Mucosa of descending colon (tissue), 3 donors: Measurements from ENCODE around the gene CLCNKB. TPM values are rescaled to one million over a fixed set of nuclear protein-coding genes. Genes with fewer than 3 reads are reported as not detected.

Experiments
- ATAC-seq: fragments of 200-7000 bp; cut with Tn5 transposase; one replicate; pipeline ENCODE4 v1.9.1; 2020; ENCODE audit warnings: mild to moderate bottlenecking, moderate library complexity
- DNase-seq, 3 donors: peaks; one replicate each; pipeline ENCODE4 v3.0.0-alpha.2; 2020
- H3K36me3 ChIP-seq: fragments of 200-600 bp; one replicate; pipeline ENCODE4 v1.8.0; 2021; ENCODE audit warnings: low read depth, mild to moderate bottlenecking
- H3K4me1 ChIP-seq: fragments of 200-600 bp; one replicate; pipeline ENCODE4 v1.8.0; 2021; ENCODE audit warnings: low read depth, mild to moderate bottlenecking
- H3K4me3 ChIP-seq: fragments of 200-600 bp; one replicate; pipeline ENCODE4 v1.8.0; 2021; ENCODE audit warnings: mild to moderate bottlenecking
- H3K9me3 ChIP-seq: fragments of 200-600 bp; one replicate; pipeline ENCODE4 v1.8.0; 2021; ENCODE audit warnings: mild to moderate bottlenecking
- CTCF ChIP-seq: fragments of 200-600 bp; IDR thresholded peaks from one replicate; pipeline ENCODE4 v1.8.0; 2022; ENCODE audit warnings: antibody characterized with exemption, mild to moderate bottlenecking
- intact Hi-C, 2 donors: fragments of 100-400 bp; cut with DNase I in 1 of 2; cut with micrococcal nuclease in 1 of 2; formaldehyde crosslinking; loops; one replicate each; pipeline versions ENCODE4 v1.11.0 to v1.11.1; 2022; cut with DNase I, micrococcal nuclease
- total RNA-seq, 3 donors: library from RNA; stranded (reverse); fragmentation: NEBNext Ultra II Directional in 2 of 3; extraction: Animal tissue kit (Norgen Biotek cat#: 25700) in 2 of 3; gene quantifications; one replicate each; pipeline versions ENCODE4 v1.2.1 to v1.2.4, GENCODE V29; 2021 to 2023
- donor health status: DM: no; HTN: no; CAD: no; lungs with moderate emphysema.
- donor health status: DM: no; HTN: no; CAD: no.
- donor health status: DM: no; HTN: yes; CAD: no.

CLCNKB gene
- total RNA-seq, 3 donors from 2014 or later = 1.2 TPM; not detected in 2

DNA sequence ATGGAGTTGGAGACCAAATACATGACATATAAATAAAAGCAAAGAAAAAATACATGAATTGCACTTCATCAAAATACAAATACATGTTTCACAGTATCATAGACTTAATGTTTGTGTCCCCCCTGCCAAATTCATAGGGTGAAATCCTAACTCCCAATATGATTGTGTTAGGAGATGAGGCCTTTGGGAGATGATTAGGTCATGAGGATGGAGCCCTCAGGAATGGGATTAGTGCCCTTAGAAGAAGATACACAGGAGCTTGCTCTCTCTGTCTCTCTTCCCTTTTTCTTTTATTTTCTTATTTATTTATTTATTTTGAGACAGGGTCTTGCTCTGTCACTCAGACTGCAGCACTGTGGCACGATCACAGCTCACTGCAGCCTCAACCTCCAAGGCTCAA, 55.8 kb downstream of the CLCNKB start:
- Histone ChIP-seq H3K9me3 (no peaks in the 10 kb centered on the region), H3K4me1 (no peaks in the 10 kb centered on the region), H3K36me3 (no peaks in the 10 kb centered on the region), H3K4me3 (no peak overlapping the region)
- ATAC-seq = no peak
- DNase-seq = no peak
- no peak for TF ChIP-seq CTCF
- intact Hi-C loops = no loop called here

GRCh38 chr1:16101623-16102022, 58.0 kb downstream of the CLCNKB start:
- ATAC-seq (no peak), DNase-seq (no peak)
- Histone ChIP-seq H3K36me3 (no peaks in the 10 kb centered on the region), H3K4me3 (no peak overlapping the region), H3K9me3 (no peaks in the 10 kb centered on the region), H3K4me1 (no peaks in the 10 kb centered on the region)
- intact Hi-C loops = no loop called here
- no peak for TF ChIP-seq CTCF

Other genes starting within 250 kb of the CLCNKB start
- gene UQCRHL, start 236.1 kb upstream of the CLCNKB start, total RNA-seq = 1 to 10 TPM; 1.7 to 2.4 (median 2.1) TPM
- gene SPEN, start 196.1 kb upstream of the CLCNKB start, total RNA-seq = 10 to 100 TPM; 48.7 to 60.3 (median 50.6) TPM
- gene ZBTB17, start 67.7 kb upstream of the CLCNKB start, total RNA-seq = 10 to 100 TPM; 29.2 to 40.8 (median 34.6) TPM
- gene SRARP, start 39.5 kb upstream of the CLCNKB start, total RNA-seq = not detected
- 10 to 100 TPM in 2 of 3 donors, 1 to 10 TPM in 1; 1.5 to 78.0 (median 13.0) TPM for gene HSPB7, start 25.7 kb upstream of the CLCNKB start, total RNA-seq
- gene CLCNKA, start 21.7 kb upstream of the CLCNKB start, total RNA-seq = 1 to 10 TPM in 2 of 3 donors, not detected in 1; 1.3 to 3.4 TPM
- gene FAM131C, start 29.9 kb downstream of the CLCNKB start, total RNA-seq = 1 to 10 TPM in 1 of 3 donors, not detected in 2; 3.5 TPM
- gene EPHA2, start 112.3 kb downstream of the CLCNKB start, total RNA-seq = 10 to 100 TPM; 36.8 to 43.5 (median 43.5) TPM
- 10 to 100 TPM in 1 of 3 donors, 1 to 10 TPM in 2; 5.3 to 13.3 (median 9.0) TPM for gene ARHGEF19, start 168.9 kb downstream of the CLCNKB start, total RNA-seq
- gene CPLANE2, start 193.4 kb downstream of the CLCNKB start, total RNA-seq = 1 to 10 TPM; 5.3 to 9.9 (median 5.9) TPM